GM12892 (cell line): ENCODE measurements around the gene RTN4RL2.
"Not testable (repeated sequence)": the region's sequence is repeated elsewhere in the genome, so short reads cannot be mapped to it uniquely, and the experiment has no call there.

ENCODE experiments used
- DNase-seq: peaks from one replicate; pipeline ENCODE4 v3.0.0; 2011; ENCODE audit not compliant: insufficient read length
- FAIRE-seq: peaks from 2 replicates; lab custom pipeline; 2011; peaks lifted over from hg19 to GRCh38; lab: Jason Lieb, UNC
- POLR2A ChIP-seq: IDR thresholded peaks from 2 replicates; pipeline ENCODE4 v1.6.1; 2011; ENCODE audit warnings: low read depth, low read length, control low read depth
- POLR2AphosphoS5 ChIP-seq: IDR thresholded peaks from 2 replicates; pipeline ENCODE4 v1.6.1; 2011; ENCODE audit warnings: low read depth, low read length, control low read depth
- TAF1 ChIP-seq: IDR thresholded peaks from 2 replicates; pipeline ENCODE4 v1.6.1; 2011; ENCODE audit warnings: low read depth, mild to moderate bottlenecking, control low read depth, low read length, borderline replicate concordance

The RTN4RL2 gene

DNA sequence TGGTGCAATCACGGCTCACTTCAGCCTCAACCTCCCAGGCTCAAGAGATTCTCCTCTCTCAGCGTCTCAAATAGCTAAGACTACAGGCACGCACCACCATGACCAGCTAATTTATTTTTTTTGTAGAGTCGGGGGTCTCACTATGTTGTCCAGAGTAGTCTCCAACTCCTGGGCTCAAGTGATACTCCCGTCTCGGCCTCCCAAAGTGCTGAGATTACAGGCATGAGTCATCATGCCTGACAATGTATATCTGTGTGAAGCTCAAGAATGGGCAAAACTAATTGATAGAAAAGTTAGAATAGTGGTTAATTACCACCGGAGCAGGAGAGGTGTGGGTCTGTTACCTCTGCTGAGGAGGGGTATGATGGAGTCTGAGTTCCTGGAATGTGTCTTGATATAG lies 24.3 kb upstream of the RTN4RL2 start:
- DNase-seq (no peak), FAIRE-seq (no peak)
- TF ChIP-seq POLR2A (no peak), TAF1 (no peak), POLR2AphosphoS5 (no peak)

DNA sequence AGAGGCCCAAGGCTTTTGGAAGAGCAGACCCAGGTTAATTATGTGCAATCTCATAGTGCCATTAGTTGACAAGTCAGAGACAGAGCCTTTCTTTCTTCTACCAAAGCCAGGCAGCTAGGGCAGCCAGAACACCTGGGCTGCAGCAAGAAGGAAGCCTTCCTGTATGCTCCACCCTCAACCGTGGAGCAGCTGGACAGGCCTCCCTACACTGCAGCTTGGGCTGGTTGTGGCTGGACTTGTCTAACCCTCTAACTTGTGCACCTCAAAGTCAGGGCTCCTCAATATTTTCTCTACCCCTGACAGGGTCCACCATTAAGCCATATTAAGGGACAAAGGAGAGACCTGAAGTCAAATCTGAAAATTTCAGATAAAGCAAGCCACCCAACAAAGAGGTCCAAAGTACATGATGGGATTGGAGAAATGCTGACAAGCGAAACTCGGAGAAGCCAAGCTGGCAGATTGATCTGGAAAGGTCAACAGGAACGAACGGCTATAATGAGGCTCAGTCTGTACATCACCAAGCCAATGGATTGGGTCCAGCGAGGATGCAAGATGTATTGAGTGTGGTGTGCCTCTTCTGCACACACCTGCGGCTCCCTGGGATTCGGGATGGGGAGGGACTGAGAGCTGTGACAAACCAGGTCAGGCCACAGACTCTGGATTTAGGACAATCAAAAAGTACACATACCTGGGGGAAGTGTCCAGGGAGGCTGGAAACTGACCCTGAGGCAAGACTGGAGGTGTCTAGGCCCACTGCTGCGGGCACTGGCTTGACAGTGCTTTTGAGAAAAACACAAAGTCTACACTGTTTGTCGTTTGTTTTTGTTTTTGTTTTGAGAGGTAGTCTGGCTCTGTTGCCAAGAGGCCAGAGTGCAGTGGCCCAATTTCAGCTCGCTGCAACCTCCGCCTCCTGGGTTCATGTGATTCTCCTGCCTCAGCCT lies 21.7 kb upstream of the RTN4RL2 start:
- no peak for TF ChIP-seq POLR2AphosphoS5
- TF ChIP-seq TAF1 = no peak
- no peak for TF ChIP-seq POLR2A
- DNase-seq = no peak
- FAIRE-seq = no peak

DNA sequence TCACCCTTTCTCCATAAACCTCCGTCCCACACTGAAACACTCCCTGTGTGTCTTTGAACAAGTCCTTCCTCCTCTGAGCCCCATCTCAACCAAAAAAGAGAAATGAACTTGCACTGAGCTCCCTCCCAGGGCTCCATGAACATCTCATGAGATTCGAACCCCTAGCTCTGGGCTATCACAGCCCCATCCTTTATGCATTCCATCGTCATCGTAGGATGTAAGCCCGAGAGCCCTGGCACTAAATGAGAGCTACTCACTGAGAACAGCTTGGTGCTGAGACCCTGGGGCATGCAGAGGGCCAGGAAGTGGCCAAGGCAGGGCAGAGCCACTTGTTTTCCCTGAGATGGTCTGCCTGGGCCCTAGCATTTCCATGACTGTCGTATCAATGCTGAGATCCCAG lies 20.5 kb upstream of the RTN4RL2 start:
- no peak for TF ChIP-seq TAF1
- TF ChIP-seq POLR2A = no peak
- no peak for TF ChIP-seq POLR2AphosphoS5
- DNase-seq (no peak), FAIRE-seq (no peak)

DNA sequence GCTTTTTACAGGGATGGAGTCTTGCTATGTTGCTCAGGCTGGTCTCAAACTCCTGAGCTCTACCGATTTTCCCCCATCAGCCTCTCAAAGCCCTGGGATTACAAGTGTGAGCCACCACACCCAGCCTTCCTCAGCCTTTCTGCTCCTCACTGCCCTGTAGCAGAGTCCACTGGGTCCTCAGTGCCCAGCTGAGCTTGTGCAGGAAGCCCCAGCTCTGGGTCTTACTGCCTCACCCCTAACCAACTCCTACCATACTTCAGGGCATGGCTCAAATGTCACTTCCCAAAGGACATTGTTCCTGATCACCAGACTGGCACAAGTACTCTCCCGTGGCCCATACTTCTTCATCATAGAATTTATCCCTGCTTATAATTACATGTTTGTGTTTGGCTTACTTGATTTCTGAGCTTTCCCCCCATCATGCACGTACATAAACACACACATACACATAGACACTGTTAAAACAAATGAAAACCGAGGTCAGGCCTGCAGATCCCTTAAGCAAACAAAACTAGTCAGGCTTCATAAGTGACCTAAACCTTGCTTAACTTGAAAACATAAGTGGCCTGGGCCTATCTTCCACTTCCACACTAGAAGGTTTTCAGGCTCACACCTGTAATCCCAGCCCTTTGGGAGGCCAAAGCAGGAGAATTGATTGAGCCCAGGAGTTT lies 19.4 kb upstream of the RTN4RL2 start:
- TF ChIP-seq POLR2A (no peak), TAF1 (no peak)
- no peak for DNase-seq
- FAIRE-seq = no peak

DNA sequence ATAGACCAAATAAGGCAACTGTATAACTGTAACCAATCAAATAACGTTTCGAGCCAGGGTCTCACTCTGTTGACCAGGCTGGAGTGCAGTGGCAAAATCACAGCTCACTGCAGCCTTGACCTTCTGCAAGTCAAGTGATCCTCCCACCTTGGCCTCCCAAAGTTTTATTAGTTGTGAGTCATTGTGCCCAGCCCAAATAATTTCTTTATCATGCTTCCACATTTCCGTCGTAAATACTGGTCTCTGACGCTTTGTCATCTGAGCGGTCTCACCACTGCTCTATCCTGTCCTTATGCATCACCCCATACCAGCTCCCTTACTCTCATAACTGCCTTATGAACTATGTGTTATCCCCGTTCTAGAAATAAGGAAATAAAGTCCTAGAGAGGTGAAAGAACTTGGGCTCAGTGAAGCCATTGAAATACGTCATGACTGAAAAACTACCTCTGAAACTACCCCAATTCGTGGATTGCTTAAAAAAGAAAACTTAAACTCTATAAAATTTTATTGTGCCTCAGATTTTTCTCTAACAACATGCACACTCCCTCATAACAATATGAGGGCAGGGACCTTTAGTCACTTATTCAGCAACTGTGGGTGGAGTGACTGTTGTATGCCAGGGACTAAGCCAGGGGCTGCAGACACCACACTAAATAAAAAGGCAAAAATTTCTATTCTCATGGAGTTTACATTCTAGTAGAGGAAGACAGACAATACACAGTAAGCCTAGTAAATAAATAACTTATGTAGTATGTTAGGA lies 15.8 kb upstream of the RTN4RL2 start:
- FAIRE-seq (no peak), DNase-seq (no peak)
- TF ChIP-seq TAF1 = no peak

DNA sequence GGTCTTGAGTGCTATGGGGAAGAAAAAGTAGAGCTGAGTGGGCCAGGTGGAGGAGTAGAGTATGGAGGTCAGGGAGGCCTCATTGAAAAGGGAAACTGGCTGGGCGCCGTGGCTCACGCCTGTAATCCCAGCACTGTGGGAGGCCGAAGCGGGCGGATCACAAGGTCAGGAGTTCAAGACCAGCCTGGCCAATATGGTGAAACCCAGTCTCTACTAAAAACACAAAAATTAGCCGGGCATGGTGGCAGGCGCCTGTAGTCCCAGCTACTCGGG lies 15.3 kb upstream of the RTN4RL2 start:
- DNase-seq, FAIRE-seq: not testable (repeated sequence)

DNA sequence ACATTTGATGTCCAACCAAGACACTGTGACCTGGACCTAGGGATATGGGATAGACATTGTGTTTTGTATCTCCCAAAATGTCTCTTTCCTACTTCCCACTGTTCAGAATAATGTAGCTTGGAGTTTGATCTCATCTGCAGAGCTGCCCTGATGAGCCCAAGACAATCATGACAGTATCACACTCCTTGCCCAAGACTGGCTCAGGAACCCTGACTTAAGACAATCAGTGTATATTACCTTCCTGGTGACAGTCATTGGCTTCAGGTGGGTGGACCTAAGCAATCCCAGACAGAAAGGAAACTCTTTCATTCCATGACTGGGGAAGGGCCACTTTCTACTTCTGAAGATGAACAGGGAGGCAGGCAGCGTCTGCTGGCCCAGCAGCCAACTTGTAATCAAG lies 14.3 kb upstream of the RTN4RL2 start:
- DNase-seq (no peak), FAIRE-seq (no peak)
- no peak for TF ChIP-seq TAF1
- TF ChIP-seq POLR2A = no peak
- no peak for TF ChIP-seq POLR2AphosphoS5

DNA sequence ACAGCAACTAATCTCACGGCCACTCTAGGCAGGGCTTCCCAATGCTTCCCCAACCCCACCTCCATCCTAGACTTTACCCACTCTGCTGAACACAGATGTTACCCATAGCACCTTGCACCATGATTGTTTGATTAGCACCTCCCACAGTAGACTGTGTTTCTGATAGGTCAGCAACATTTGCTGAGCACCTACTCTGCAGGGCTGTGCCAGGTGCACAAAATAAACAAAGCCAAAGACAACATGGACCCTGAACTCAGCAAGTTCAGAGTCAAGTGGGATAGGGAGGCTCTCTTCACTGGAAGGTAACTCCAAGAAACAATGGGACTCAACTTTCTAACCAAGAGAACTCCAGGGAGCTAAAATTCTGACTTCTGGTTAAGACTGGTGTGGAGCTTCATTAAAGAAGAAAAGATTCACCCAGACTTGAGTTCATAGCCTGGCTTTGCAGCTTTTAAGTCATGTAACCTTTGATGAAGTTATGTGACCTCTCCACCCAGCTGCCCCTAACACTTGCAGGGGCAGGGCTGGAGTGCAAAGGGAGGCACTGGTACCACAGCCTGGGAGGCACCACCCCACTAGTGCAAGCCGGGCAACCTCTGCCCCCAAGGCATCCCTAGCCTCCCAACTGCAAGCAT lies 6.7 kb upstream of the RTN4RL2 start:
- no peak for DNase-seq
- TF ChIP-seq POLR2AphosphoS5 (no peak), TAF1 (no peak), POLR2A (no peak)
- no peak for FAIRE-seq

DNA sequence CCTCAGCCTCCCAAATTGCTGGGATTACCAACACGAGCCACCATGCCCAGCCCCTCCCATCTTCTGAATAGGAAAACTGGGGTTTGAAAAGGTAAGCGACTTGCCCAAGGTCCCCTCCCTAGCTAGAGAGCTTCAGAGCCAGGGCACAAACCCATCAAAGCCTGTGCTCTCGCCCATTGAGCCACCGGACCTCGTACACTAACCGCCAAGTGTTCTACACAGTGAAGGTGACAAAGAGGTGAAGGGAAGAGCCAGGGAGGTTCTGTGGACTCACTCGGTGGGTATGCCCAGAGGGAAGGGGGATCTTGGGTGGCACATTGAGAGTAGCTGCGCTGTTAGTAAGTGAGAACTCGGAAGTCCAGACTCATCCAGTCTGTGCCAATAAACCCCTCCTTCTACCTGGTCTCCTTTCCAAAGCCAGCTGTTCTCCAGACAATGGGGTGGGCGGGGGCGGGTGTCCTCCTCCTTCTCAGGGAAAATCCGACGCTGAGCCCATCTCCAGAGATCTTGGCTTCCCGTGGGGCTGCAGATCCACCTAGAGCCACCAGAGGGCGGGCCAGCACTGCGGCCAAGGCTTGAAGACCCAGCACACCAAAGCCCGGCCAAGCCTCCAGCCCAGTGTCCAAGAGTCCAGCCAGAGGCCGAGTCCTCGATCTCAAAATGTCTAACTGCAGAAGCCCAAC lies 3.2 kb upstream of the RTN4RL2 start:
- FAIRE-seq (peak; percentile 96), DNase-seq (no peak)
- TF ChIP-seq TAF1 = no peak
- no peak for TF ChIP-seq POLR2AphosphoS5

DNA sequence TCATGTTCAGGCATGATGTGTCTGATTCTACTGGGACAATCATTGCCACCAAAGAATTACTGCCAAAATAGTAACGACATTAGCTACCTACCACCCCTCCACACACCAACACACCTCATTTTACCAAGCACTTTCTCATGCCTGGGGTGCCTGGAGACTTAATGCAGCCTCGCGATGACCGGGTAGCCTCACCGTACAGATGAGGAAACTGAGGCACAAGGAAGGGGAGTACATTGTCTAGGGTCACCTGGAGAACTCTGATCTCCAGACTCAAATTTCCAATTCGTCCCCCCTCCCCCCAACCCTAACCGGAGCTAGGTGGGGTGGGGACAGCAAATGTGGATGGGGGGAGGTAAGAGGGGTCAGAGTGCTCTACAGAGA lies 2.7 kb upstream of the RTN4RL2 start:
- DNase-seq (no peak), FAIRE-seq (no peak)
- TF ChIP-seq POLR2AphosphoS5 (no peak), TAF1 (no peak), POLR2A (no peak)

DNA sequence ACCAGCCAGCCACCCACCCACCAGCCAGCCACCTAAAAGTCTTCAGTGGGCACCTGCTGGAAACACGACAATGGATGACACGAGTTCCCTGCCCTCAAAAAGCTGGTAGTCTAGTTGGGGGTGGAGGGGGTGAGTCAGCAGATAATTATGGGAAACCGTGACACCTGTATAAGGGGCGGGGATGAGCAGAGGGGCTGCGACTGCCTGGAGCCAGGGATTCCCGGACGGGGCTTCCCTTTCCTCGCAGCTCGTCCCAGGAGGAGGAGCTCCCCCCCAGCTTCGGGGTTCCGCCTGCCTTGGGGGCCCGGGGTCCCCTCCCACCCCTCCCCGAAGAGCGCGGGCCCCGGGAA lies 2.3 kb upstream of the RTN4RL2 start:
- DNase-seq = no peak
- no peak for FAIRE-seq
- TF ChIP-seq TAF1 = no peak
- TF ChIP-seq POLR2A = no peak
- no peak for TF ChIP-seq POLR2AphosphoS5
